Astrocyte of the cerebellum (primary cell): ENCODE data around the gene DGKQ.
"Not testable (repeated sequence)": the region's sequence is repeated elsewhere in the genome, so short reads cannot be mapped to it uniquely, and the experiment has no call there.

Experiments used
- DNase-seq: peaks from one replicate; pipeline ENCODE4 v3.0.0-alpha.2; 2011; ENCODE audit warnings: low read depth
- H3K4me3 ChIP-seq: 2 replicates; pipeline ENCODE4 v1.5.1; 2011; ENCODE audit warnings: mild to moderate bottlenecking, low read depth, low read length, moderate library complexity
- in situ Hi-C: cut with HindIII; loops from 2 replicates; pipeline ENCODE4 v1.10.0; 2017; ENCODE audit warnings: low sequenced_read_pairs
- TF ChIP-seq, protein P1 (sequence below): IDR thresholded peaks from 2 replicates; pipeline ENCODE4 v1.5.1; 2012; ENCODE audit warnings: low read length, low read depth, moderate library complexity, mild to moderate bottlenecking; ENCODE audit errors: missing control alignments

Gene DGKQ

DNA sequence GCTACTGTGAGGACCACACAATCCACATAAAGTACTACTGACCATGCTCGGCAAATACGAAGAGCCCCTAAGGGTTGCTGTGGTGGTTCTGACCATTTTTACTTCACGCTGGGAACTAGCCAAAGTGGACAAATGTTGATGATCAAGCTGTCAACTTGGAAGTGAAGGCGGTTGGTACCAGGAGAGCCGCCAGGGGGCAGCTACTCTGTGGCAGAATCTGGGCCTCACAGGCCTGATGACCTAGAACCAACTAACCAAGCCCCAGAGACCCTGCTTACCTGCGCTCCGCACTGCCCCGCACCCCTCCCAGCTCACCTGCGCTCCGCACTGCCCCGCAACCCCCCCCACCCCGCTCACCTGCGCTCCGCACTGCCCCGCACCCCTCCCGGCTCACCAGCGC is 46.8 kb downstream of the DGKQ start:
- TF ChIP-seq, protein P1, sequence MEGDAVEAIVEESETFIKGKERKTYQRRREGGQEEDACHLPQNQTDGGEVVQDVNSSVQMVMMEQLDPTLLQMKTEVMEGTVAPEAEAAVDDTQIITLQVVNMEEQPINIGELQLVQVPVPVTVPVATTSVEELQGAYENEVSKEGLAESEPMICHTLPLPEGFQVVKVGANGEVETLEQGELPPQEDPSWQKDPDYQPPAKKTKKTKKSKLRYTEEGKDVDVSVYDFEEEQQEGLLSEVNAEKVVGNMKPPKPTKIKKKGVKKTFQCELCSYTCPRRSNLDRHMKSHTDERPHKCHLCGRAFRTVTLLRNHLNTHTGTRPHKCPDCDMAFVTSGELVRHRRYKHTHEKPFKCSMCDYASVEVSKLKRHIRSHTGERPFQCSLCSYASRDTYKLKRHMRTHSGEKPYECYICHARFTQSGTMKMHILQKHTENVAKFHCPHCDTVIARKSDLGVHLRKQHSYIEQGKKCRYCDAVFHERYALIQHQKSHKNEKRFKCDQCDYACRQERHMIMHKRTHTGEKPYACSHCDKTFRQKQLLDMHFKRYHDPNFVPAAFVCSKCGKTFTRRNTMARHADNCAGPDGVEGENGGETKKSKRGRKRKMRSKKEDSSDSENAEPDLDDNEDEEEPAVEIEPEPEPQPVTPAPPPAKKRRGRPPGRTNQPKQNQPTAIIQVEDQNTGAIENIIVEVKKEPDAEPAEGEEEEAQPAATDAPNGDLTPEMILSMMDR, result peak; percentile 44
- in situ Hi-C loops, result no loop called here
- no peak overlapping the region for H3K4me3 ChIP-seq
- DNase-seq, result no peak

DNA sequence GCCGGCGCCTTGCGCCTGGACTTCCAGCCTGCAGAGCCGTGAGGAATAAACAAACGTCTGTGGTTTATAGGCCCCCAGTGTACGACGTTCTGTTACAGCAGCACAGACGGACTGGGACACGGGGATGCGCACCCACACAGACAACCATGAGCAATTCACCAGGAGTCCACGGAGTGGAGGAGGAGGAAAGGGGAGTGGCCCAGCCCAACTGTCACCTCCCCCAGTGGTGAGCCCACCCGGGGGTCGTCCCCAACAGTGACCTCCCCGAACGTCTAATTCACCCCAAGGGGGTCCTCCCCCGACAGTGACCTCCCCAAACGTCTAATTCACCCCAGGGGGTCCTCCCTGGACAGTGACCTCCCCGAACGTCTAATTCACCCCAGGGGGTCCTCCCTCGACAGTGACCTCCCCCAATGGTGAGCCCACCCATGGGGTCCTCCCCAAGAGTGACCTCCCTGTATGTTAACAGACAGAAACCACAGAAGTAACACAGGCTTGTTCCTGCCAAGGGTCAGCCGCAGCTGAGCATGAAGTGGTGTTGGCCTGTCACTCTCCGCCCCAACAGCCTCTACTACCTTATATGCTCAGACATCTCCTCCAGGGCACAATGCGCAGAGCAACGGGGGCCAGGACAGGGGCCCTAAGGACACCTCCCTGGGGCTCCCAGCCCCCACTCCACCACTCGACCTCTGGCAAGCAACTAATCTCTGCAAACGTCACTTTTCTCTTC is 47.4 kb downstream of the DGKQ start:
- no peak for DNase-seq
- in situ Hi-C loops, result no loop called here
- TF ChIP-seq, protein P1, result no peak
- no peak overlapping the region for H3K4me3 ChIP-seq

DNA sequence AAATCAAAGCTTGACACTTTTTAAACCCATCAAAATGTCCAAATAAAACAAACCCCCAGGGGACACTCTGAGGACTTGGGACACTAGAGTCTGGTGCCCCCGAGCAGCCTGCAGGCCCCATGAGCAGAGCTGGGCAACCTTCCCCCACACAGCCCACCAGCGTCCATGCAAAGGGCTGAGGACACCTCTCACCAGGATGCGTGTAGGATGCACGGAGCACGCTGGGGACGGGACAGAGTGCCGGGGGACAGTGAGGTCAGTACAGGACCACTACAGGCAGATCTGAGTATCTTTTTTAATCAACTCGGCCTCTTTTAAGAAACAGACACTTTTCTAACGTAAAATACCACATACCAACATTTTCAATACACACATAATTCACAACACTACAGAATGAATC is 48.2 kb downstream of the DGKQ start:
- no peak for DNase-seq
- H3K4me3 ChIP-seq, result no peak overlapping the region
- TF ChIP-seq, protein P1, result no peak
- in situ Hi-C loops, result no loop called here

DNA sequence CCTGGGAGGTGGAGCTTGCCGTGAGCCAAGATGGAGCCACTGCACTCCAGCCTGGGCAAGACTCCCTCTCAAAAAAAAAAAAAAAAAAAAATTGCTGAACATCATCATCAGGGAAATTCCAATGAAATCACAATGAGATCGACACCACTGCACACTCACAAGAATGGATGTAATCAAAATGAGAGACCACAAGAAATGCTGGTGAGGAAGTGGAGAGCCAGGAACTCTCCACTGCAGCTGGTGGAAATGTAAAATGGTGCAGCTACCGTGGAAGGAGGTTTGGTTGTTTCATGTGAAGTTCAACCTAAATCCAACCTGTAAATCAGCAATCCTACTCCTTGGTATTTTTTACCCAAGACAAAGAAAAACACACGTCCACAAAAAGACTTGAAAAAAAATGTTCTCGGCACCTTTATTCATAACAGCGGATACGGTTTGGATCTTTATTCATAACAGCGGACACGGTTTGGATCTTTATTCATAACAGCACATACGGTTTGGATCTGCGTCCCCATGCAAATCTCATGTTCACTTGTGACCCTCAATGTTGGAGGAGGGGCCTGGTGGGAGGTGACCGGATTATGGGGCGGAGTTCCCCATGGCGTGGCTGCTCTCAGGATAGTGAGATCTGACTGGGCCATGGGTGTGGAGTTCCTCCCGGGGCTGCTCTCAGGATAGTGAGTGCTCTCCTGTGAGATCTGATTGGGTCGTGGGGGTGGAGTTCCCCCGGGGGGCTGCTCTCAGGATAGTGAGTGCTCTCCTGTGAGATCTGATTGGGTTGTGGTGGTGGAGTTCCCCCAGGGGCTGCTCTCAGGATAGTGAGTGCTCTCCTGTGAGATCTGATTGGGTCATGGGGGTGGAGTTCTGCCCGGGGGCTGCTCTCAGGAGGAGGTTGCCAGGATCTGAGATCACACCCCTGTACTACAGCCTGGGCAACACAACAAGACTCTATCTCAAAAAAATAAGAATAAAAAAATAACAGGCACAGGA is 49.0 kb downstream of the DGKQ start:
- TF ChIP-seq, protein P1, result no peak

DNA sequence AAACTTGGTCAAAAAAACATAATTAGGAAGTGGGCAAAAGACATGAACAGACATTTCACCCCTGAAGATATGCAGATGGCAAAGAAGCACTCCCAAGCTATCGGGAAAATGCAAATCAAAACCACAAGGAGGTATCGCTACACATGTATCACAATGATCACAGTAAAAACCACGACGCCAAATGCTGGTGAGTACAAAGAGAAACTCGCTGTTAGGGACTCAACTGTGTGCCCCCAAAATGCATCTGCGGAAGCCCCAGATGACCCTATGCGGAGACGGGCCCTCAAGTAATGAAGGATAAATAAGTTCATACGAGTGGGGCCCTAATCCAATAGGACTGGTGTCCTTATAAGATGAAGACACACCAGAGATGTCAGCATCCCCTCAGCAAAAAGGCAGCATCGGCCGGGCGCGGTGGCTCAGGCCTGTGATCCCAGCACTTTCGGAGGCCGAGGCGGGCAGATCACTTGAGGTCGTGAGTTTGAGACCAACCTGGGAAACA is 51.5 kb downstream of the DGKQ start:
- H3K4me3 ChIP-seq, result no peak overlapping the region
- TF ChIP-seq, protein P1, result no peak
- in situ Hi-C loops, result no loop called here
- no peak for DNase-seq

More for the DNA sequence above, 49.0 kb downstream of the DGKQ start:
- in situ Hi-C loops, result no loop called here
- H3K4me3 ChIP-seq, result no peak overlapping the region
- DNase-seq, result no peak

DNA sequence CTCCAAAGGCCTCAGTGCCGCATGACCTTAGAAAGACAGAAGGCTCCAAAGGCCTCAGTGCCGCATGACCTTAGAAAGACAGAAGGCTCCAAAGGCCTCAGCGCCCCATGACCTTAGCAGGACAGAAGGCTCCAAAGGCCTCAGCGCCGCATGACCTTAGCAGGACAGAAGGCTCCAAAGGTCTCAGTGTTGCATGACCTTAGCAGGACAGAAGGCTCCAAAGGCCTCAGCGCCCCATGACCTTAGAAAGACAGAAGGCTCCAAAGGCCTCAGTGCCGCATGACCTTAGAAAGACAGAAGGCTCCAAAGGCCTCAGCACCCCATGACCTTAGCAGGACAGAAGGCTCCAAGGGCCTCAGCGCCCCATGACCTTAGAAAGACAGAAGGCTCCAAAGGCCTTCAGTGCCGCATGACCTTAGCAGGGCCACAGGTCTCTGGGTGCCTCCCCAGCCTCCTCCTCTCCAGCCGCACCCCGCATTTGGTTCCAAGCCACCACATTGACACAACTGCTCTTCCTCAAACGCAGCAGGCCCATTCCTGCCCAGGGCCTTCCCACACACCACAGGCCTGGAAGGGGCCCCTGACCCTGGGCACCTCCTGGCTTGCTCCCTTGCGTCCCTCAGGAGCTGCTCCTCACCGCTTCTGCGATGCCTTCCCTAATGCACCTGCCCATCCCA is 54.2 kb downstream of the DGKQ start:
- DNase-seq, in situ Hi-C loops, H3K4me3 ChIP-seq: not testable (repeated sequence)

DNA sequence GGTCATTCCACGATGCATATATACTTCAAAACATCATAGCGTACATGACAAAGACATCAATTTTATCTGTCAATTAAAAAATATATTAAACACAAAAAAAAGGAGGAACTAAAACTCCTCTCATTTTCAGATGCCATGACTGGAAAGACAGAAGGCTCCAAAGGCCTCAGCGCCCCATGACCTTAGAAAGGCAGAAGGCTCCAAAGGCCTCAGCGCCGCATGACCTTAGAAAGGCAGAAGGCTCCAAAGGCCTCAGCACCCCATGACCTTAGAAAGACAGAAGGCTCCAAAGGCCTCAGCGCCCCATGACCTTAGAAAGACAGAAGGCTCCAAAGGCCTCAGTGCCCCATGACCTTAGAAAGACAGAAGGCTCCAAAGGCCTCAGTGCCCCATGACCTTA is 54.8 kb downstream of the DGKQ start:
- H3K4me3 ChIP-seq, in situ Hi-C loops, DNase-seq: not testable (repeated sequence)
